HG02970 (cell line): ENCODE measurements around the gene ESPNL.
"Not testable (repeated sequence)": the region's sequence is repeated elsewhere in the genome, so short reads cannot be mapped to it uniquely, and the experiment has no call there.

Experiments
- ATAC-seq: cut with Tn5 transposase; IDR thresholded peaks from one replicate; pipeline ENCODE4 v1.9.1; 2021; ENCODE audit warnings: mild to moderate bottlenecking, moderate library complexity, moderate number of reproducible peaks; ENCODE audit not compliant: unreplicated experiment, low FRiP score

The ESPNL gene

DNA sequence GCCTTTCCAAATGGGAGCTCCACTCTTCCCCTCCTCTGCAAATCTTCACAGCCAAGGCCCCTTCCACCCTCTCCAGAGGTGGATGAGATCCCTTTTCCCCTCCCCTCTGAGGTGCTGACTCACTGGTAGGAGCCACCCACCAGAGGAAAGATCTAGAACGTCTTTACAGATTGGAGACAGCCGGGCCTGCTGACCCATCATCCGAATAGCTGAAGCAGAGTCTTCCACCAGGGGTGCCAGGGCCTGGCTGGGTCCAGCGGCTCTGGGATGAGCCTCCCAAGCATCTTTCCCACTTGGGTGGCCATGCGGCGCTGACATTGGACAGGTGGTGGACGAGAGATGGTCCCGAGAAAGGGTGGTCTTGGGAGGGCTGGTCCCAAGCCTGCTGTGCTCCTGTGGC, 67.6 kb downstream of the ESPNL start:
- no peak for ATAC-seq

DNA sequence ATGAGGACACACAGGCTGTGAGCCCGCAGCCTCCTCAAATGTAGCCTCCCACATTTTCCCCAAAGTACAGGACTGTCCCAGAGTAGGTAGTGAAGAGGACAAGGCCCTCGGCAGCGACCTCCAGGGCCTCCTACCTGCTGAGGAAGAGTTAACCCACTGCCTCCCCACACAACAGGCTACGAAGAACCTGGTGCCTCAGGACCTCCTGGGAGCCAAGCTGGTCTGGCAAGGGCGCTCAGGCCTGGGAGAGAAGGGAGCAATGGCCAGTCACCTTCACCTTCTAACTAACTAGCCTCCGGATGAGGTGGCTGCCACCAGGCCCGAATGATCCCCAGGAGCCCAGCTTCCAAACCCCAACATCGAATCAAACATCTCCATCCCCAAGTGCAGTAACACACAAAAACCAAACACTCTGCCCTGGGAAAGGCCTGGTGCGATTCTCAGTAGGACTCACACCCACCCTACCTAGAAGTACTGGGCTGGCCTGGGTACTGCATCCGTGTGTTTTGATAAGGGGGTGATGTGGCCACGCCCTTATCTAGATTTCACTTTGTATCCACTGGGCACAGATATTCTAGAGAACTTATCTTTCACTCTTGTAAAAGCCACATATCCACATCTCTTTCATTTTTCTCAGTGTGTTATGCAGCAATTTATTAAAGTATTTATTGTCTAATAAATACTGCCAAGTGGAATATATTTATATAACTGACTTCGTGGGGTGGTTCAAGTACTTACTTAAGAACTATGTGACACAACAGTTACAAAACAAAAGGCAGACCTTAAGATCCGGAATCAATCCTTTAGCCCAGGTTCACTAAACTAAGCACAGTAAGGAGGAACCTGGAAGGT, 68.3 kb downstream of the ESPNL start:
- ATAC-seq, result no peak

DNA sequence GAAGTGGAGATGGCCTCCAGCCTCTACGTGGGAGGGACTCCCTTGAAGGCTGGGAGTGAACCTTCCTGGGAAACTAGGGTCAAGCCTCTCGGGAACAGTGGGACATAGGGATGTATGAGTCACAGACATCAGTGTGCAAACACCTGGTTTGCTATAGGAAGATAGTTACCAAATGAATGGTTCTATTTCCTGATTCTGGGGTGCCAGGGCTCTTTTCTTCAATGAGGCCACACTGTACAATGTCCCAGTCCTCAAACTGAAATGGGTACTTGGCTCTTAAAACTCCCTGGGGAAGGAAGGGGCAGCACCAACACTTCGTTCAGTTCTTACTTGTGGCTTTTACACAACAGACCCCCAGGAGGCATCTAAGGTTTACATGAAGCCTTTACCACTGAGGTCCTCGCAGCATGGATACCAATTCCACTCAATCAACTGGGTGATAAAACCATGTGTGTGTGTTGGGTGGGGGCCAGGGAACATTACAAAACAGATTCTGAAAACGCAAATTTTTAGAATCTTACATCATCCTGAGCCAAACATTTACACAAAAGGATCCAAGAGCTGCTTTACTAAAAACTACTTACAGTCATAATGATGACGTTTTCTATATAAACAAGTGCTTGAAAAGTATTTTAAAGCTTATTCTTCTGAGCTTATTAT, 69.0 kb downstream of the ESPNL start:
- ATAC-seq, result no peak

DNA sequence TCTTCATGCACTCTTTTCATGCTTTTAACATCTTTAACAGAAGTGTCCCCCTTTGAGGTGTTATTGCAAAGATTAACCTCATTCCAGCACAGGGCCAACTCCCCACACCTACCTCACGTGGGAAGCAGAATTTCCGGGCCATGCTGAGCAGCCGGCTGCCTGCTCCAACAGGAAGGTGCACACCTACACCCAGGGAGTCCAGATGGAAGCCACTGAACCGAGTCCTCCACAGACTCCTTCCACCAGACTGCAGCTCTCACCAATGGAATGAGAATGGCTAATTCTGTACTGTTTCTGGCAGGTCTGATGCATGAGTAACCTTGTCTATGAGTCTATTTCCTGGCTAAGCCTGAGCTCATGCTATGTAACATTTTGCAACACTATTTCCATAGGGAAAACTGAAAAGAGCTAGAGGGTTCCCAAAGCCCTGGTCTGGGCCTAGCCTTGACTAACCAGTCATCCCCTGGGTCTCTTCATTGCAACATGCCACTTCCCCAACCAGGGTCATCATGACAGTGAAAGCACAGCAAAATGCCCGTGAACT, 69.6 kb downstream of the ESPNL start:
- ATAC-seq, result no peak

DNA sequence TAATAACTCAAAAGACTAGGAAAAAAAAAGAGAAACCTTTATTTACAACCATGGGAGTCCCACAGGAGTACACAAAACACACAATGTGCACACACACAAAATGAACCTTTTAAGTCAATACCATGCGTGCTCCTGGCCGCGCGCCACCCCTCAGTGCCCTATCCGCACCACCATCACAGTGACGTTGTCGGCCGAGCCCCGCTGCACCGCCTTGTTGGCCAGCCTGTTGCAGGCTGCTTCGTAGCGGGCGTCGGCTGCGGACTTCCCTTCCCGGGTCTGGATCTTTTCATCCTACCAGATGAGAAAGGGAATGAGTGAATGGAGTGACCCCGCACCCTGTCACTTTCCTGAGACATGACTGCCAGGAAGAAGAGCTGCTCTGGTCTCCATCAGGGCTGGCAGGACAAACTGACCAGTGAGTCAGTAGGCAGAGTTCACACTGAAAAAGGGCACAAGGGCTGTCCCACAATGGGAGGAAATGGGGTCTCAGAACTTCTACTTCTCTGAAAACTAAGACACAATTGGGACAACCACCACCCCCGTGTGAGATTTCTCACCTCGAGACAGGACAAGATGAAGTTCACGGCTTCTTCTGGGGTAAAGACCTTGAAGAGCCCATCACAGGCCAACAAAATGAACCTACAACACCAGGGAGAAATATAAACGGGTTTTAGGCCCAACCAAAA, 70.4 kb downstream of the ESPNL start:
- ATAC-seq, result no peak

DNA sequence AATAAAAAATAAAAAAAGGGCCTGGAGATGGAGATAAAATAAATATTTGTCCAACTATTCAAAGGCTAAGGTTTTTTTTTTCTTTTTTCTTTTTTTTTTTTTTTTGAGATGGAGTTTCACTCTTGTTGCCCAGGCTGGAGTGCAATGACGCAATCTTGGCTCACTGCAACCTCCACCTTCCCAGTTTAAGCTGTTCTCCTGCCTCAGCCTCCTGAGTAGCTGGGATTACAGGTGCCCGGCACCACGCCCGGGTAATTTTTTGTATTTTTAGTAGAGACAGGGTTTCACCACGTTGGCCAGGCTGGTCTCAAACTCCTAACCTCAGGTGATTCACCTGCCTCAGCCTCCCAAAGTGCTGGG, 70.9 kb downstream of the ESPNL start:
- not testable (repeated sequence) for ATAC-seq

DNA sequence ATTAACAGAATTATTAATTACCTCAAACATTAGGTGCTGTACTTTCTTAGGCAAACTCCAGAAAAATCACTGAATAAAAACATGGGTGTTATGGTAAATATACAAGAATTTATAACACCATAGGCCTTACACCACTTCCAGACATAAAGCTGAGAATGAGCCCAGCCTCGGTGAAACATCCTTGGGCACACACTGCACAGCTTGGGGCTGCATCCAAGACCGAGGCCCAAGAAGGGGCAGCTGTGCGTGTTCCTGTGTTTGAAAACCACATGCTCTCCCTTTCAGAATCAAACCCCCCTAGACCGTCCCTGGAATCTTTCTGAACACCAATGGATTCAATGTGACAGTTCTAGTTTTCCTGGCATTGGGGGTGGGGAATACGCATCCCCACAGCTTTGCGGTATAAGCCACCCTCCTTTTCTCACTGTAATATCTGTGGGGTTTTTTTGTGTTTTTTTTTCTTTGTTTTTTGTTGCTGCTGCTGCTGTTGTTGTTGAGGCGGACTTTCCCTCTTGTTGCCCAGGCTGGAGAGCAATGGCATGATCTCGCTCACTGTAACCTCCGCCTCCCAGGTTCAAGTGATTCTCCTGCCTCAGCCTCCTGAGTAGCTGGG, 71.5 kb downstream of the ESPNL start:
- ATAC-seq, result no peak

DNA sequence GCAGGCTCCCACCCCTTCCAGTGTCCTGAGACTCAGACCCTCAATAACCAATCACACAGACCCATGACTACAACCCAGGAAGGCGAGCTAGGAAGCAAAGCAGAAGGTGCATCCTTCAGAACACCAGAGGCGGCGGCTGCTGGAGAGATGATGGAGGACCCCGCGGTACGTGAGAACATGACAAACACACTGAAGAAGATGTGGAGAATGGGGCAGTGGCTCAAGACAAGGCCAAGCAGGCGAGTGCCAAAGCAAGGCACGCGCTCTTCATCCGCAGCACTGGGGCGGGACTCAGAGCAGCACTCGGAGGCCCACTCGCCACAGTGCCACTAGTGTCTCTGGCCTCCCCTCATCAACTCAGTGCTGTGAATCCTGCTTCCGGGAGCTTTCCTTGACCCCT, 72.3 kb downstream of the ESPNL start:
- no peak for ATAC-seq

DNA sequence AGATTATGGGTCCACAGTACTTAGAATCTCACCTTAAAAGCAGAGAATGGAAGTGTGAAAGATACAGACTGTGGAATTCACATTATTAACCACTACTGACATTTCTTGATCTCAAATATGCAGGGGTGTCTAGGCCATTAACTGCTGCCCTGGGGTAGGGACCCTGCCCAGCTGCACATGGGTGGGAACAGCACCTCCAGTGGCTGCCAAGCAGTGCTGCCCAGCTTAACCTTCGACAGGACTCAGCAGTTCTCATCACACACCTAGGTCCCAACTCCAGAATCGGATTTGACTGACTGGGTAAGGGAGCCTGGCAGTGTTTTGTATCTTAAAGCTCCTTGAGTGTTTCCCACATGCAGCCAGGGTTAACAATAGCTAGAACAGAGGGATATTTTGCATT, 73.6 kb downstream of the ESPNL start:
- ATAC-seq, result no peak

DNA sequence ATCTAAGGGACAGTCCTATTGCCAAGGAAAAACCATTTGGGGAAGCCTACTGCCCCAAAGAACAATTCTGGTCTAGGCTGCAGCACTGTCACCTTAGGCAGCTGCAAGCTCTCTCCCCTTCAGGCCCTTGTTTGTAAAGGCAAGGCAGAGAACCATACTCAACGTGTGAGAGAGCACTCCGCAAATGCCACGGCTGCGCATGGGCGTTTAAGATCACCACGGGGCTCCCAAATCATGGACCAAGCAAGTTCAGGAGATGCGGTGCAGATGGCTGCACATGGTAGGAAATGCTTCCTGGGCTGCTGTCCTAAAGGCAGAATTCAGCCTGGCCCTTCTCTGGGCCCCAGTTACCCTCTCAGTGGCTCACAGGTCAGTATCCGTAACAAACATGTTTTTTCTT, 74.2 kb downstream of the ESPNL start:
- no peak for ATAC-seq

DNA sequence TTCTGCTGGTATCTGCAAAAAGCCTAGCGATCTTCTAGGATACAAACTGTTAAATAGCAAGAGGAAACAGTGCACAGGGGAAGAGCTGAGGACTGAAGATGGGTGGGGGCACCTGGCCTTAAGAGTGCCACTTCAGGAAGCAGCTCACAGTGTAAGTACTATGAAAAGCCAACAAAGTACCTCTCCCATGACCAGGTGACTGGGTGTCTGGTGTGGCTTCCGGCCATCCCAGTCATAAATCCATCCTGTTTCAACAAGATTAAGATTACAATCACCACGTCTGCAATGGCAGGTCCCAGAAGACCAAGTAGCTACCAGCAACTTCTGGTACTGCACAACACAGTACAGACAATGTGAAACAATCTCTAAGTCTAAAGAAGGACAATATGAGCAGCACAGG, 74.6 kb downstream of the ESPNL start:
- no peak for ATAC-seq

DNA sequence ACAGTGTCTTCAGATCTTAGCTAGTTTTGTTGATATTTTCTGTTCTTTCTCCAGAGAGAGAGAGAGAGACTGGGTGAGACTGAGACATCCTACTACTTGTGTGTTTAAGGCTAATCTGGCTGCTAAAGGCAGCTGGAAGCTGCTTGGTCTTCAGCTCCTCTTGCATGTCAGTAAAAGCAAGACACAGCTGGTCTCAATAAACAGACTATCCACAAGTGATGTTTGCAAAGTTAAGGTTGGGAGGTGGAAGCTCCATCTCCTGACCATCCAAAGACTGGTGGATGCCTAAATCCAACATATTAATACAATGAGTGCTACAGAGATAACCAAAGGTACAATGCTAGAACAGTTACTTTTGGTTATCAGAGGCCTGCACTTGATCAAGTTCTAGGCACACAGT, 76.5 kb downstream of the ESPNL start:
- ATAC-seq, result no peak

DNA sequence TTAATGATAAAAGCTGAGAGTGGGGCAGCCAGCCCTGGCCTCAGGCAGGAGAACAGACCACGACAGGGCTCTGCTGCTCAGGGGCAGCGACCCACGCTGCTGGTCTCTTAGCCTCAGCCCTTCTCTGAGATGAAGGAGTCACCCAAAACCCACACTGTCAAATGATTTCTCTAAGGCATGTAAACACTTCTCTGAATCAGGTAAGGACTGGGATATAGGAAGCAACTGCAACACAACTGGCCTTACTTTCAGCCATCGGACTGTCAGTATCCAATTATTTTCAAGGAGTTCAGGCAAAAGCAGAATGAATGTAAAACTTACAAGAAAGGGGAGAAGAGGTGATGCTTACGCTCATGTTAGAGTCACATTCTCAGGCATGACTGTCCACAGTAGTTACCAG, 80.4 kb downstream of the ESPNL start:
- ATAC-seq, result no peak

DNA sequence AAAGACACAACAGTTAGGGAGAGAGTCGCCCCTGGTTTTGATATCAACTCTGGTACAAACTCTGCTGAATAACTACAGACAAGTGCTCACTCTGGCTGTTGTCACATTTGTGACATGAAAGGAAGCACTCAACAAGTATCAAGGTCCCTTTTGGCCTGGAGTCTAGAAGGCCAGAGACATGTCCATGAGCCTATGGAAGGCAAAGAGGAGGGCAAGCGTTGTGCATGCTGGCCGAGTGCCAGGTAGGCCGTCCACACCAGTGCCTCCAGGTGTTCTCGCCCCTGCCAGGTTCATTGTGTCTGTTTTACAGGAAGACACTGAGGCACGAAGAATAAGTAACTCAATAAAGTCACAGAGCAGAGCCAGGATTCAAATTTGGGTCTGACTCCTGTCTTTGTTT, 82.2 kb downstream of the ESPNL start:
- no peak for ATAC-seq
